ENCODE data around the gene RFLNA. TPM values are rescaled to one million over a fixed set of nuclear protein-coding genes. Genes with fewer than 3 reads are reported as not detected.

RFLNA gene, protein sequence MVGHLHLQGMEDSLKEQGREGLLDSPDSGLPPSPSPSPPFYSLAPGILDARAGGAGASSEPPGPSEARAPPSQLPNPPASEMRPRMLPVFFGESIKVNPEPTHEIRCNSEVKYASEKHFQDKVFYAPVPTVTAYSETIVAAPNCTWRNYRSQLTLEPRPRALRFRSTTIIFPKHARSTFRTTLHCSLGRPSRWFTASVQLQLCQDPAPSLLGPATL
- 10 to 100 TPM in 1 of 4 donors, 1 to 10 TPM in 1, not detected in 2; 3.9 to 13.7 TPM for total RNA-seq

GRCh38 chr12:124294780-124295341 is at the start of gene RFLNA:
Gene RFLNA, plus strand, starts transcription at chr12:124295093. Its CDS starts 337 bp downstream, at chr12:124295430.
- intact Hi-C loops (cut with DNase I; ENCODE audit: low total_unique reads) = no loop called here
- DNase-seq = no peak
- H3K27me3 ChIP-seq = no peaks in the 10 kb centered on the region
- H3K27ac ChIP-seq = no peak within 1 kb of the TSS
- TF ChIP-seq POLR2A (IDR thresholded peaks at IDR 0.05) = no peak
- TF ChIP-seq, protein P1, sequence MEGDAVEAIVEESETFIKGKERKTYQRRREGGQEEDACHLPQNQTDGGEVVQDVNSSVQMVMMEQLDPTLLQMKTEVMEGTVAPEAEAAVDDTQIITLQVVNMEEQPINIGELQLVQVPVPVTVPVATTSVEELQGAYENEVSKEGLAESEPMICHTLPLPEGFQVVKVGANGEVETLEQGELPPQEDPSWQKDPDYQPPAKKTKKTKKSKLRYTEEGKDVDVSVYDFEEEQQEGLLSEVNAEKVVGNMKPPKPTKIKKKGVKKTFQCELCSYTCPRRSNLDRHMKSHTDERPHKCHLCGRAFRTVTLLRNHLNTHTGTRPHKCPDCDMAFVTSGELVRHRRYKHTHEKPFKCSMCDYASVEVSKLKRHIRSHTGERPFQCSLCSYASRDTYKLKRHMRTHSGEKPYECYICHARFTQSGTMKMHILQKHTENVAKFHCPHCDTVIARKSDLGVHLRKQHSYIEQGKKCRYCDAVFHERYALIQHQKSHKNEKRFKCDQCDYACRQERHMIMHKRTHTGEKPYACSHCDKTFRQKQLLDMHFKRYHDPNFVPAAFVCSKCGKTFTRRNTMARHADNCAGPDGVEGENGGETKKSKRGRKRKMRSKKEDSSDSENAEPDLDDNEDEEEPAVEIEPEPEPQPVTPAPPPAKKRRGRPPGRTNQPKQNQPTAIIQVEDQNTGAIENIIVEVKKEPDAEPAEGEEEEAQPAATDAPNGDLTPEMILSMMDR (IDR thresholded peaks at IDR 0.05) = no peak
- H3K36me3 ChIP-seq = no peaks in the 10 kb centered on the region
- H3K9me3 ChIP-seq = no peaks in the 10 kb centered on the region
- H3K4me3 ChIP-seq = peak within 1 kb of the TSS; percentile 15 to 32
- peaks cover 0 to 13% of the 10 kb centered on the region in 2 donors for H3K4me1 ChIP-seq

DNA sequence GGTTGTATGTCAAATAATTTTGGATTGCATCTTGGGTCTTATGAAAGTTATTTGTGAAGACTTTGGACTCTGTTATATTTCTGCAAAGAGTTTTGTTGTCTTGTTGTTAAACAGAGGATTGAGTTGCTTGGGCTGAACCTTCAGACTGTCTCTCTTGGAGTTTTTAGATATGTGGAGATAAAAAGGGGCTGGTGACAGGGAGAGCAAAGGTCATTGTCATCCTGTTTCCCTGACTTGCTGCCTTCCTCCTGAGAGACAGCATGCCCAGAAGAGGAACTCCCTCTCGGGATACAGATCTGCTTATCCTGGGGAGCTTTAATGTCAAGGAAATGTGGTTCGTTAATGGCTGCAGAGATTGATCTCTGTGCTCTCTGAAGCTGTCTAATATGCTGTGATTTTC is 47.6 kb upstream of the RFLNA start:
- DNase-seq = no peak
- no peaks in the 10 kb centered on the region for H3K4me1 ChIP-seq
- H3K4me3 ChIP-seq = no peak overlapping the region
- H3K27ac ChIP-seq = no peak overlapping the region
- H3K36me3 ChIP-seq = no peaks in the 10 kb centered on the region
- H3K9me3 ChIP-seq = peaks cover 0 to 9% of the 10 kb centered on the region in 2 donors
- H3K27me3 ChIP-seq = no peaks in the 10 kb centered on the region
- intact Hi-C loops (cut with DNase I; ENCODE audit: low total_unique reads) = no loop called here
- TF ChIP-seq, protein P1 (IDR thresholded peaks at IDR 0.05) = no peak
- no peak for TF ChIP-seq POLR2A (IDR thresholded peaks at IDR 0.05)

- TF ChIP-seq, protein P1 (IDR thresholded peaks at IDR 0.05) = no peak
- no peak for TF ChIP-seq POLR2A (IDR thresholded peaks at IDR 0.05)
- Histone ChIP-seq H3K36me3 (no peaks in the 10 kb centered on the region), H3K9me3 (peaks cover 0 to 9% of the 10 kb centered on the region in 2 donors), H3K27ac (no peak overlapping the region), H3K4me3 (no peak overlapping the region), H3K27me3 (no peaks in the 10 kb centered on the region), H3K4me1 (no peaks in the 10 kb centered on the region)
- DNase-seq = no peak
- intact Hi-C loops (cut with DNase I; ENCODE audit: low total_unique reads) = no loop called here
Observed at GRCh38 chr12:124248941-124249825, 45.7 kb upstream of the RFLNA start.

DNA sequence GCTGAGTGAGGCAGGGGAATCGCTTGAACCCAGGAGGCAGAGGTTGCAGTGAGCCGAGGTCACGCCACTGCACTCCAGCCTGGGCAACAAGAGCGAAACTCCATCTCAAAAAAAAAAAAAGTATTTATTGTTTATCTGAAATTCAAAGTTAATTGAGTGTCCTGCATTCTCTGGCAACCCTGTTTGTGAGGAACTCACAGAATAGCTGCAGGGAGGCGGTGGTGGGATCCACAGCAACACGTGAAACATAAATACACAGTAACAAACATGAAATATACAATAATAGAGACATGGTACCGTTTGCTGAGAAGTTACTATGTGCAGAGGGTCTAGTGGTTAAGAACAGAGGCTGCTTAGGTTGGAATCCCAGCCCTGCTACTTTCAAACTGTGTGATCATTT is 43.7 kb upstream of the RFLNA start:
- no peak for TF ChIP-seq POLR2A (IDR thresholded peaks at IDR 0.05)
- TF ChIP-seq, protein P1 (IDR thresholded peaks at IDR 0.05) = no peak
- H3K4me1 ChIP-seq = no peaks in the 10 kb centered on the region
- no peaks in the 10 kb centered on the region for H3K36me3 ChIP-seq
- intact Hi-C loops (cut with DNase I; ENCODE audit: low total_unique reads) = no loop called here
- DNase-seq = no peak
- H3K27me3 ChIP-seq = no peaks in the 10 kb centered on the region
- peaks cover 0 to 9% of the 10 kb centered on the region in 2 donors for H3K9me3 ChIP-seq
- H3K27ac ChIP-seq = no peak overlapping the region
- H3K4me3 ChIP-seq = no peak overlapping the region

DNA sequence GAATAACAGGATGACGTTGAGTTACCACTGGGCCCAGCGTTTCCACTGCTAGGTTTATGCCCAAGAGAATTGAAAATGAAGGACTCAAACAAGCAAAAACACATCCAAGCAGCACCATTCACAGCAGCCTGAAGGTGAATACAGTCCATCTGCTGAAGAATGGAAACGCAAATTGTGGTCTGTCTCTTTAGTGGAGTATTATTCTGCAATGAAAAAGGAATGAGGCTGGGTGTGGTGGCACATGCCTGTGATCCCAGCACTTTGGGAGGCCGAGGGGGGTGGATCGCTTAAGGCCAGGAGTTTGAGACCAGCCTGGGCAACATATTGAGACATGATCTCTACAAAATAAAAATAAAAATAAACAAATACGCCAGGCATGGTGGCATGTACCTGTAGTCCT is 41.9 kb upstream of the RFLNA start:
- Histone ChIP-seq H3K4me1 (no peaks in the 10 kb centered on the region), H3K9me3 (no peaks in the 10 kb centered on the region), H3K27me3 (no peaks in the 10 kb centered on the region), H3K27ac (no peak overlapping the region), H3K36me3 (no peaks in the 10 kb centered on the region), H3K4me3 (no peak overlapping the region)
- intact Hi-C loops (cut with DNase I; ENCODE audit: low total_unique reads) = no loop called here
- no peak for TF ChIP-seq POLR2A (IDR thresholded peaks at IDR 0.05)
- TF ChIP-seq, protein P1 (IDR thresholded peaks at IDR 0.05) = no peak
- DNase-seq = no peak

Measured in uterus (tissue), 4 donors.